HEK293 (cell line): ENCODE data around the gene PTPN6.

Source experiments
- CTCF ChIA-PET: fragments of 350-600 bp; formaldehyde crosslinking; extraction: SDS; loops from one replicate; lab custom pipeline; 2021; ENCODE audit warnings: antibody characterized with exemption; lab: Yijun Ruan, JAX
- POLR2A ChIA-PET: fragments of 300-600 bp; formaldehyde crosslinking; extraction: SDS; loops from one replicate; lab custom pipeline; 2020; ENCODE audit warnings: antibody characterized with exemption, inconsistent platforms; lab: Yijun Ruan, JAX
- H3K27ac ChIP-seq: fragments of 200-500 bp; sonication (Bioruptor generic); 2 replicates; pipeline ENCODE4 v1.5.1; 2014; ENCODE audit warnings: low read depth, low read length, control low read depth, inconsistent platforms; ENCODE audit errors: extremely low read depth
- H3K36me3 ChIP-seq, 2 experiments: fragments of 200-500 bp in 1 of 2; sonication (Bioruptor generic) in 1 of 2; 1 replicate in 1 of 2; 2 replicates in 1 of 2; pipeline ENCODE4 v1.5.1; 2014 to 2017; ENCODE audit warnings: inconsistent platforms in 2 of 2, low read length in 2 of 2; ENCODE audit not compliant: control insufficient read depth in 2 of 2, insufficient read depth in 1 of 2
- H3K4me1 ChIP-seq: fragments of 200-500 bp; sonication (Bioruptor generic); 2 replicates; pipeline ENCODE4 v1.5.1; 2014; ENCODE audit warnings: mild to moderate bottlenecking, low read length, inconsistent platforms; ENCODE audit not compliant: control insufficient read depth, insufficient read depth
- H3K4me3 ChIP-seq: 2 replicates; pipeline ENCODE4 v1.5.1; 2011; ENCODE audit warnings: low read depth, mild to moderate bottlenecking, control low read depth, low read length, moderate library complexity
- H3K9me3 ChIP-seq: fragments of 200-500 bp; sonication (Bioruptor generic); 2 replicates; pipeline ENCODE4 v1.5.1; 2014; ENCODE audit warnings: low read depth, low read length, inconsistent platforms; ENCODE audit not compliant: control insufficient read depth, insufficient read depth
- BCL11B ChIP-seq: fragments of 450-650 bp; formaldehyde crosslinking; IDR thresholded peaks from 2 replicates; pipeline ENCODE4 v1.5.1; 2016; ENCODE audit warnings: low read depth, missing biosample characterization, missing genetic modification characterization
- HOXA7 ChIP-seq: sonication (generic); formaldehyde crosslinking; IDR thresholded peaks from 2 replicates; pipeline ENCODE4 v1.8.1; 2022; ENCODE audit warnings: missing genetic modification reagents, borderline replicate concordance
- HOXC10 ChIP-seq: sonication (generic); formaldehyde crosslinking; IDR thresholded peaks from 2 replicates; pipeline ENCODE4 v1.8.1; 2023; ENCODE audit warnings: mild to moderate bottlenecking, missing genetic modification reagents
- HOXD13 ChIP-seq: sonication (generic); formaldehyde crosslinking; IDR thresholded peaks from 2 replicates; pipeline ENCODE4 v1.8.0; 2022; ENCODE audit warnings: missing genetic modification reagents, borderline replicate concordance
- IKZF3 ChIP-seq: fragments of 450-650 bp; IDR thresholded peaks from 2 replicates; pipeline ENCODE4 v1.5.0; 2018; ENCODE audit warnings: missing biosample characterization, mild to moderate bottlenecking, missing genetic modification characterization, moderate library complexity
- OVOL3 ChIP-seq: fragments of 450-650 bp; formaldehyde crosslinking; IDR thresholded peaks from 2 replicates; pipeline ENCODE4 v1.5.1; 2016; ENCODE audit warnings: missing biosample characterization, missing genetic modification characterization
- SP2 ChIP-seq: fragments of 450-650 bp; formaldehyde crosslinking; IDR thresholded peaks from 2 replicates; pipeline ENCODE4 v1.5.1; 2016; ENCODE audit warnings: missing biosample characterization, missing genetic modification characterization
- ZBTB7A ChIP-seq: fragments of 450-650 bp; formaldehyde crosslinking; IDR thresholded peaks from 2 replicates; pipeline ENCODE4 v1.5.1; 2016; ENCODE audit warnings: low read depth, missing biosample characterization, missing genetic modification characterization
- ZBTB8A ChIP-seq: fragments of 450-650 bp; formaldehyde crosslinking; IDR thresholded peaks from 2 replicates; pipeline ENCODE4 v1.5.1; 2016; ENCODE audit warnings: missing biosample characterization, missing genetic modification characterization
- ZFHX2 ChIP-seq: fragments of 450-650 bp; formaldehyde crosslinking; conservative IDR thresholded peaks from 2 replicates; pipeline ENCODE4 v1.5.1; 2016; ENCODE audit warnings: missing biosample characterization, missing genetic modification characterization
- ZFP3 ChIP-seq: fragments of 450-650 bp; formaldehyde crosslinking; IDR thresholded peaks from 2 replicates; pipeline ENCODE4 v1.5.1; 2016; ENCODE audit warnings: low read depth, missing biosample characterization, missing genetic modification characterization
- ZNF121 ChIP-seq: fragments of 450-650 bp; formaldehyde crosslinking; IDR thresholded peaks from 2 replicates; pipeline ENCODE4 v1.5.1; 2016; ENCODE audit warnings: missing biosample characterization, missing genetic modification characterization
- ZNF24 ChIP-seq: fragments of 450-650 bp; formaldehyde crosslinking; IDR thresholded peaks from 2 replicates; pipeline ENCODE4 v1.5.1; 2016; ENCODE audit warnings: missing biosample characterization, missing genetic modification characterization
- ZNF248 ChIP-seq: fragments of 450-650 bp; formaldehyde crosslinking; IDR thresholded peaks from 2 replicates; pipeline ENCODE4 v1.5.1; 2017; ENCODE audit warnings: missing biosample characterization, missing genetic modification characterization
- ZNF266 ChIP-seq: fragments of 450-650 bp; formaldehyde crosslinking; IDR thresholded peaks from 2 replicates; pipeline ENCODE4 v1.5.1; 2016; ENCODE audit warnings: missing biosample characterization, missing genetic modification characterization, low read depth
- ZNF501 ChIP-seq: fragments of 450-650 bp; formaldehyde crosslinking; IDR thresholded peaks from 2 replicates; pipeline ENCODE4 v1.5.1; 2016; ENCODE audit warnings: missing biosample characterization, missing genetic modification characterization
- ZNF514 ChIP-seq: fragments of 450-650 bp; formaldehyde crosslinking; IDR thresholded peaks from 2 replicates; pipeline ENCODE4 v1.5.1; 2016; ENCODE audit warnings: missing biosample characterization, missing genetic modification characterization
- ZNF529 ChIP-seq: fragments of 450-650 bp; formaldehyde crosslinking; IDR thresholded peaks from 2 replicates; pipeline ENCODE4 v1.5.1; 2017; ENCODE audit warnings: missing genetic modification characterization, missing biosample characterization; ENCODE audit not compliant: insufficient replicate concordance
- ZNF555 ChIP-seq: fragments of 450-650 bp; formaldehyde crosslinking; conservative IDR thresholded peaks from 2 replicates; pipeline ENCODE4 v1.5.1; 2017; ENCODE audit warnings: missing biosample characterization, mild to moderate bottlenecking, missing genetic modification characterization, inconsistent platforms
- ZNF76 ChIP-seq: fragments of 450-650 bp; formaldehyde crosslinking; IDR thresholded peaks from 2 replicates; pipeline ENCODE4; 2016; ENCODE audit warnings: low read depth, missing biosample characterization, missing genetic modification characterization, borderline replicate concordance
- ZNF776 ChIP-seq: fragments of 450-650 bp; formaldehyde crosslinking; IDR thresholded peaks from 2 replicates; pipeline ENCODE4 v1.5.0; 2017; ENCODE audit warnings: missing biosample characterization, missing genetic modification characterization, borderline replicate concordance
- ZNF792 ChIP-seq: fragments of 450-650 bp; formaldehyde crosslinking; IDR thresholded peaks from 2 replicates; pipeline ENCODE4 v1.5.1; 2016; ENCODE audit warnings: missing biosample characterization, missing genetic modification characterization
- ZNF837 ChIP-seq: fragments of 450-650 bp; formaldehyde crosslinking; IDR thresholded peaks from 2 replicates; pipeline ENCODE4 v1.5.1; 2016; ENCODE audit warnings: missing biosample characterization, missing genetic modification characterization
- TF ChIP-seq, protein P1 (sequence below): fragments of 450-650 bp; formaldehyde crosslinking; IDR thresholded peaks from 2 replicates; pipeline ENCODE4 v1.5.1; 2017; ENCODE audit warnings: missing biosample characterization, missing genetic modification characterization
- TF ChIP-seq, protein P2 (sequence below): fragments of 450-650 bp; formaldehyde crosslinking; conservative IDR thresholded peaks from 2 replicates; pipeline ENCODE4 v1.5.1; 2016; ENCODE audit warnings: low read depth, missing biosample characterization, missing genetic modification characterization
- TF ChIP-seq, protein P3 (sequence below): sonication (generic); formaldehyde crosslinking; IDR thresholded peaks from 2 replicates; pipeline ENCODE4 v1.8.1; 2022; ENCODE audit warnings: mild to moderate bottlenecking, moderate library complexity, missing genetic modification reagents

The PTPN6 gene

DNA sequence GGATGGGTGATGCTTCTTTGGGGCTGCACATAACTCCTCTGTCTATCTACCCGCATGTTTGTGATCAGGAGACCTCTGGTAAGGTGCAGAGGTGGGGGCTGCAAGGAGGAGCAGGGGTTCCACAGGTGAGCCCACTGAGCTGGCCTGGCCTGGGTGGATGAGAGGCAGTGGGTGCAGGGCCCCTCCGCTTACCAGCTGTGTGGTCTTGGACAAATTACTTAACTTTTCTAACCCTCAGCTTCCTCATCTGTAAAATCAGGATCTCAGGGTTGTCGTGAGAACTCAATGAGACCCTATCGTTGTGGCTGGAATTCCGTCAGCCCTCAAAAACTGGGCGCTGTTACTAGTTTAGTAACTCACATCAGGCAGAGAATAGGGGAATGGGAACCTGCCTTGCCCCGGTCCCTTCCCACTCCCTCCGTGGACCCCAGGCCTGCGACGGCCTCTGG lies 7.5 kb downstream of the PTPN6 start:
- ChIA-PET CTCF (interaction anchor here (0.9 to 1.0 kb wide), 2 partner anchors 14 to 86 kb away, joined by 3 read pairs; partner anchors contain the start of gene SPSB2), POLR2A (interaction anchor here (1.0 to 1.2 kb wide), 2 partner anchors 12 to 92 kb away, joined by 3 to 5 read pairs; partner anchors contain the start of gene TPI1)
- H3K9me3 ChIP-seq, result no peaks in the 10 kb centered on the region
- no peak for TF ChIP-seq HOXD13 (CRISPR knock-in tag)
- TF ChIP-seq, protein P1, sequence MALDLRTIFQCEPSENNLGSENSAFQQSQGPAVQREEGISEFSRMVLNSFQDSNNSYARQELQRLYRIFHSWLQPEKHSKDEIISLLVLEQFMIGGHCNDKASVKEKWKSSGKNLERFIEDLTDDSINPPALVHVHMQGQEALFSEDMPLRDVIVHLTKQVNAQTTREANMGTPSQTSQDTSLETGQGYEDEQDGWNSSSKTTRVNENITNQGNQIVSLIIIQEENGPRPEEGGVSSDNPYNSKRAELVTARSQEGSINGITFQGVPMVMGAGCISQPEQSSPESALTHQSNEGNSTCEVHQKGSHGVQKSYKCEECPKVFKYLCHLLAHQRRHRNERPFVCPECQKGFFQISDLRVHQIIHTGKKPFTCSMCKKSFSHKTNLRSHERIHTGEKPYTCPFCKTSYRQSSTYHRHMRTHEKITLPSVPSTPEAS, result no peak
- no peak for TF ChIP-seq HOXC10 (CRISPR knock-in tag)
- no peak for TF ChIP-seq ZNF776 (tag by site-specific recombination)
- no peak for TF ChIP-seq ZNF514 (tag by site-specific recombination)
- no peak for TF ChIP-seq ZNF837 (tag by site-specific recombination)
- no peak for TF ChIP-seq ZBTB7A (tag by site-specific recombination)
- no peak for TF ChIP-seq ZNF501 (tag by site-specific recombination)
- no peak for TF ChIP-seq ZNF24
- TF ChIP-seq ZBTB8A (tag by site-specific recombination), result no peak
- TF ChIP-seq, protein P2, sequence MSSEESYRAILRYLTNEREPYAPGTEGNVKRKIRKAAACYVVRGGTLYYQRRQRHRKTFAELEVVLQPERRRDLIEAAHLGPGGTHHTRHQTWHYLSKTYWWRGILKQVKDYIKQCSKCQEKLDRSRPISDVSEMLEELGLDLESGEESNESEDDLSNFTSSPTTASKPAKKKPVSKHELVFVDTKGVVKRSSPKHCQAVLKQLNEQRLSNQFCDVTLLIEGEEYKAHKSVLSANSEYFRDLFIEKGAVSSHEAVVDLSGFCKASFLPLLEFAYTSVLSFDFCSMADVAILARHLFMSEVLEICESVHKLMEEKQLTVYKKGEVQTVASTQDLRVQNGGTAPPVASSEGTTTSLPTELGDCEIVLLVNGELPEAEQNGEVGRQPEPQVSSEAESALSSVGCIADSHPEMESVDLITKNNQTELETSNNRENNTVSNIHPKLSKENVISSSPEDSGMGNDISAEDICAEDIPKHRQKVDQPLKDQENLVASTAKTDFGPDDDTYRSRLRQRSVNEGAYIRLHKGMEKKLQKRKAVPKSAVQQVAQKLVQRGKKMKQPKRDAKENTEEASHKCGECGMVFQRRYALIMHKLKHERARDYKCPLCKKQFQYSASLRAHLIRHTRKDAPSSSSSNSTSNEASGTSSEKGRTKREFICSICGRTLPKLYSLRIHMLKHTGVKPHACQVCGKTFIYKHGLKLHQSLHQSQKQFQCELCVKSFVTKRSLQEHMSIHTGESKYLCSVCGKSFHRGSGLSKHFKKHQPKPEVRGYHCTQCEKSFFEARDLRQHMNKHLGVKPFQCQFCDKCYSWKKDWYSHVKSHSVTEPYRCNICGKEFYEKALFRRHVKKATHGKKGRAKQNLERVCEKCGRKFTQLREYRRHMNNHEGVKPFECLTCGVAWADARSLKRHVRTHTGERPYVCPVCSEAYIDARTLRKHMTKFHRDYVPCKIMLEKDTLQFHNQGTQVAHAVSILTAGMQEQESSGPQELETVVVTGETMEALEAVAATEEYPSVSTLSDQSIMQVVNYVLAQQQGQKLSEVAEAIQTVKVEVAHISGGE (tag by site-specific recombination), result no peak
- no peak for TF ChIP-seq ZNF76 (tag by site-specific recombination)
- TF ChIP-seq ZNF121, result no peak
- no peak for TF ChIP-seq ZFHX2 (tag by site-specific recombination)
- TF ChIP-seq BCL11B (tag by site-specific recombination), result no peak
- H3K27ac ChIP-seq, result no peak overlapping the region
- H3K4me1 ChIP-seq, result peaks cover 2% of the 10 kb centered on the region; the same call in 1 of the 2 replicates
- no peaks in the 10 kb centered on the region for H3K36me3 ChIP-seq
- H3K4me3 ChIP-seq, result no peak overlapping the region

DNA sequence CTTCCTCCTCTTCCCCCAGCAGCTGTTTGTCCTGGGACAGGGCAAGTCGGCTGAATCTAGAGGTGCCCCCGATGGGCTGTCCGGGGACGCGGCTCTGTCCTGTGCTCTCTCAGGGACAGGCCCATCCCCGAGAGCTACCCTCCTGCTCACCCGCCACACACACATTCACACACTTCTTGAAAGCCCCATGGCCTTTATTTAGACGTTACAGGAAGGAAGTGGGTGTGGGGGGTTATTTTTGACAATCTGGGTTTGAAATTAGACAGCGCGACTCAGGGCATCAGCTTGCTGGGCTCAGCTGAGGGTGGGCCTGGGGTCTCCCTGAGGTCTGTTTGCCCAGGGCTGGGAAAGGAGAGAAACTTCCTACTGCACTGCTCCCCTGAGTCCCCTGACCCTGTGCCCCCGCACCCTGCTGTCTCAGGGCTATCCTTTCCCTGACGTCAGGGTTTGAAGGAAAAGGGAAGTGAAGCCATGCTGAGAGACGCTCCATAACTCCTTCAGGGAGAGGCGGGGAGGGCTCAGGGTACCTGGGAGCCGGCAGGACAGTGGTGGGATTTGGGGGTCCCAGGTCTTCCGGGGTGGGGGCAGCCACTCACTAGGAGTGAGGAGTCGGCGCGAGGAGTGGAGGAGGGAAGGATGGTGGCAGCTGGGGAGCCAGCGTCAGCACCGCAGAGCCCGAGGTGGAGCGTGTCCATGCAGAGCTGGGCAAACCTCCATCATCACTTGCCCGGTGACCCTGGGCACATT lies 8.1 kb downstream of the PTPN6 start:
- Histone ChIP-seq H3K4me1 (peaks cover 2% of the 10 kb centered on the region; the same call in 1 of the 2 replicates), H3K4me3 (no peak overlapping the region), H3K36me3 (peaks cover 0 to 4% of the 10 kb centered on the region in 2 experiments; a peak in 1 of 3 replicates), H3K9me3 (no peaks in the 10 kb centered on the region), H3K27ac (no peak overlapping the region)
- POLR2A ChIA-PET, result interaction anchor here (0.7 to 3.2 kb wide), 4 partner anchors 13 to 92 kb away, joined by 3 to 22 read pairs (median 4); partner anchors contain the start of genes C12orf57, RNU7-1 and TPI1
- CTCF ChIA-PET, result interaction anchor here (6.6 to 7.7 kb wide), 2 partner anchors 14 to 35 kb away, joined by 52 to 138 read pairs; partner anchors contain the start of genes C12orf57 and RNU7-1
- TF ChIP-seq IKZF3 (no peak), ZNF555 (tag by site-specific recombination) (no peak), SP2 (tag by site-specific recombination) (no peak), HOXA7 (CRISPR knock-in tag) (no peak), ZNF529 (tag by site-specific recombination) (no peak), ZNF776 (tag by site-specific recombination) (no peak), OVOL3 (tag by site-specific recombination) (no peak), ZNF266 (no peak), ZFP3 (tag by site-specific recombination) (no peak), ZNF792 (tag by site-specific recombination) (no peak), ZNF248 (tag by site-specific recombination) (no peak), ZFHX2 (tag by site-specific recombination) (no peak)
- TF ChIP-seq, protein P3, sequence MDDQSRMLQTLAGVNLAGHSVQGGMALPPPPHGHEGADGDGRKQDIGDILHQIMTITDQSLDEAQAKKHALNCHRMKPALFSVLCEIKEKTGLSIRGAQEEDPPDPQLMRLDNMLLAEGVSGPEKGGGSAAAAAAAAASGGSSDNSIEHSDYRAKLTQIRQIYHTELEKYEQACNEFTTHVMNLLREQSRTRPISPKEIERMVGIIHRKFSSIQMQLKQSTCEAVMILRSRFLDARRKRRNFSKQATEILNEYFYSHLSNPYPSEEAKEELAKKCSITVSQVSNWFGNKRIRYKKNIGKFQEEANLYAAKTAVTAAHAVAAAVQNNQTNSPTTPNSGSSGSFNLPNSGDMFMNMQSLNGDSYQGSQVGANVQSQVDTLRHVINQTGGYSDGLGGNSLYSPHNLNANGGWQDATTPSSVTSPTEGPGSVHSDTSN (CRISPR knock-in tag), result no peak
